ENCODE data around the gene VPS18.

Gene VPS18

DNA sequence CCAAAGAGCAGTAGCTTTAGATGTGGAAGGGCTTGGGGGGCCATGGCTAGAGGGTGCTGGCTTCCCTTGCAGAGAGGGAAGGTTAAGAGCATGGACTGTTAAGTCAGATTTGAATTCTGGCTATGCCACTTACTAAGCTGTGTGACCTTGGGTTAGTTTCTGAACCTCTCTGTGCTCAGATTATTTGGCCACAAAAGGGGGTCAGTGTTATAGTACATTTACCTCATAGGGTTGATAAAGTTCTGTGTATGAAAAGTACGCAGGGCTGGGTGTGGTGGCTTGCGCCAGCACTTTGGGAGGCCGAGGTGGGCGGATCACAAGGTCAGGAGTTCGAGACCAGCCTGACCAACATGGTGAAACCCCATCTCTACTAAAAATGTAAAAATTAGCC is 6.8 kb downstream of the VPS18 start:
- H3K27ac ChIP-seq, result no peak overlapping the region
- TF ChIP-seq, protein P1, sequence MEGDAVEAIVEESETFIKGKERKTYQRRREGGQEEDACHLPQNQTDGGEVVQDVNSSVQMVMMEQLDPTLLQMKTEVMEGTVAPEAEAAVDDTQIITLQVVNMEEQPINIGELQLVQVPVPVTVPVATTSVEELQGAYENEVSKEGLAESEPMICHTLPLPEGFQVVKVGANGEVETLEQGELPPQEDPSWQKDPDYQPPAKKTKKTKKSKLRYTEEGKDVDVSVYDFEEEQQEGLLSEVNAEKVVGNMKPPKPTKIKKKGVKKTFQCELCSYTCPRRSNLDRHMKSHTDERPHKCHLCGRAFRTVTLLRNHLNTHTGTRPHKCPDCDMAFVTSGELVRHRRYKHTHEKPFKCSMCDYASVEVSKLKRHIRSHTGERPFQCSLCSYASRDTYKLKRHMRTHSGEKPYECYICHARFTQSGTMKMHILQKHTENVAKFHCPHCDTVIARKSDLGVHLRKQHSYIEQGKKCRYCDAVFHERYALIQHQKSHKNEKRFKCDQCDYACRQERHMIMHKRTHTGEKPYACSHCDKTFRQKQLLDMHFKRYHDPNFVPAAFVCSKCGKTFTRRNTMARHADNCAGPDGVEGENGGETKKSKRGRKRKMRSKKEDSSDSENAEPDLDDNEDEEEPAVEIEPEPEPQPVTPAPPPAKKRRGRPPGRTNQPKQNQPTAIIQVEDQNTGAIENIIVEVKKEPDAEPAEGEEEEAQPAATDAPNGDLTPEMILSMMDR (IDR thresholded peaks at IDR 0.05), result no peak
- no peak for TF ChIP-seq ZFX (IDR thresholded peaks at IDR 0.05; ENCODE audit: borderline replicate concordance)

GRCh38 chr15:40902605-40903561 is 8.6 kb downstream of the VPS18 start:
- no peak for TF ChIP-seq ZFX (IDR thresholded peaks at IDR 0.05; ENCODE audit: borderline replicate concordance)
- TF ChIP-seq, protein P1 (IDR thresholded peaks at IDR 0.05), result no peak
- no peak overlapping the region for H3K27ac ChIP-seq

- TF ChIP-seq, protein P1 (IDR thresholded peaks at IDR 0.05), result no peak
- no peak for TF ChIP-seq ZFX (IDR thresholded peaks at IDR 0.05; ENCODE audit: borderline replicate concordance)
- no peak overlapping the region for H3K27ac ChIP-seq
These were observed 10.4 kb downstream of the VPS18 start for GRCh38 chr15:40904552-40905201.

GRCh38 chr15:40906091-40906990 is 12.1 kb downstream of the VPS18 start:
- H3K27ac ChIP-seq, result peak overlapping the region; percentile 37
- TF ChIP-seq ZFX (IDR thresholded peaks at IDR 0.05; ENCODE audit: borderline replicate concordance), result no peak
- TF ChIP-seq, protein P1 (IDR thresholded peaks at IDR 0.05), result peak; percentile 93

GRCh38 chr15:40906991-40907802 is 12.9 kb downstream of the VPS18 start:
- peak overlapping the region; percentile 37; the same call in 1 of the 2 replicates for H3K27ac ChIP-seq

GRCh38 chr15:40908095-40908494 is 13.8 kb downstream of the VPS18 start:
- TF ChIP-seq ZFX (IDR thresholded peaks at IDR 0.05; ENCODE audit: borderline replicate concordance), result no peak
- TF ChIP-seq, protein P1 (IDR thresholded peaks at IDR 0.05), result no peak
- H3K27ac ChIP-seq, result no peak overlapping the region

More at GRCh38 chr15:40906991-40907802, 12.9 kb downstream of the VPS18 start:
- TF ChIP-seq, protein P1 (IDR thresholded peaks at IDR 0.05), result no peak
- no peak for TF ChIP-seq ZFX (IDR thresholded peaks at IDR 0.05; ENCODE audit: borderline replicate concordance)

Data from 22Rv1 (cell line).